Endothelial cell of umbilical vein (primary cell): ENCODE measurements around the gene ZNF835. TPM values are rescaled to one million over a fixed set of nuclear protein-coding genes. Genes with fewer than 3 reads are reported as not detected.
"Not testable (repeated sequence)": the region's sequence is repeated elsewhere in the genome, so short reads cannot be mapped to it uniquely, and the experiment has no call there.

Experiments
- BruUV-seq: library from RNA; stranded (reverse); fragments of 400-500 nt; replicated peaks from 2 replicates; lab custom pipeline; 2021; lab: Mats Ljungman, UMichigan
- CTCF ChIA-PET: fragments of 300-600, 350-600 bp; sonication (Branson Sonifier 250); formaldehyde crosslinking; loops from one replicate; lab custom pipeline; 2021; ENCODE audit warnings: antibody characterized with exemption, inconsistent platforms; lab: Charles Lee
- POLR2A ChIA-PET: fragments of 300-600, 350-600 bp; sonication (Branson Sonifier 250); formaldehyde crosslinking; loops from one replicate; lab custom pipeline; 2021; ENCODE audit warnings: antibody characterized with exemption, inconsistent platforms; lab: Charles Lee
- DNase-seq: peaks from one replicate; pipeline ENCODE4 v3.0.0-alpha.2; 2011; ENCODE audit warnings: low read depth, low spot score
- FAIRE-seq: peaks from 2 replicates; lab custom pipeline; 2011; peaks lifted over from hg19 to GRCh38; lab: Jason Lieb, UNC
- H2AFZ ChIP-seq: 2 replicates; pipeline ENCODE4 v1.6.0; 2012; ENCODE audit warnings: low read depth, low read length, control low read depth, inconsistent platforms
- H3K27ac ChIP-seq: 2 replicates; pipeline ENCODE4 v1.5.1; 2011; ENCODE audit warnings: low read depth, mild to moderate bottlenecking, control low read depth, low read length, moderate library complexity; ENCODE audit not compliant: insufficient read depth
- H3K27me3 ChIP-seq, 2 experiments: 2 replicates each; pipeline versions ENCODE4 v1.6.0 to v1.6.1; 2011; ENCODE audit warnings: low read length in 2 of 2, mixed read lengths in 1 of 2; ENCODE audit not compliant: control insufficient read depth in 2 of 2, insufficient read depth in 2 of 2
- H3K36me3 ChIP-seq, 2 experiments: 2 replicates in 1 of 2; 3 replicates in 1 of 2; pipeline ENCODE4 v1.5.1; 2011; ENCODE audit warnings: low read length in 2 of 2, mild to moderate bottlenecking in 1 of 2, moderate library complexity in 1 of 2; ENCODE audit not compliant: control insufficient read depth in 2 of 2, insufficient read depth in 2 of 2; ENCODE audit errors: extremely low read depth in 1 of 2
- H3K4me1 ChIP-seq: 3 replicates; pipeline ENCODE4 v1.5.1; 2011; ENCODE audit warnings: mild to moderate bottlenecking, low read length; ENCODE audit not compliant: control insufficient read depth, insufficient read depth; ENCODE audit errors: extremely low read depth
- H3K4me2 ChIP-seq: 2 replicates; pipeline ENCODE4 v1.6.1; 2011; ENCODE audit warnings: low read length, control low read depth, mixed read lengths; ENCODE audit not compliant: insufficient read depth
- H3K4me3 ChIP-seq, 3 experiments: fragments of 200-600 bp in 1 of 3; sonication (generic), shearing (Covaris generic) in 1 of 3; replicated peaks in 1 of 3; 2 replicates each; pipeline ENCODE4 v1.5.1; 2011 to 2016; ENCODE audit warnings: control low read depth in 3 of 3, low read length in 3 of 3, mild to moderate bottlenecking in 2 of 3, inconsistent platforms in 1 of 3, low read depth in 1 of 3, moderate library complexity in 1 of 3; ENCODE audit not compliant: insufficient read depth in 1 of 3
- H3K79me2 ChIP-seq: 2 replicates; pipeline ENCODE4 v1.6.0; 2012; ENCODE audit warnings: low read length, inconsistent platforms; ENCODE audit not compliant: control insufficient read depth, insufficient read depth
- H3K9ac ChIP-seq: replicated peaks from 2 replicates; pipeline ENCODE3; 2011; ENCODE audit warnings: low read length, control low read depth; ENCODE audit not compliant: insufficient read depth; ENCODE audit errors: extremely low read depth
- H3K9me1 ChIP-seq: replicated peaks from 3 replicates; pipeline ENCODE4 v1.6.0; 2011; ENCODE audit warnings: mild to moderate bottlenecking, low read length; ENCODE audit not compliant: control insufficient read depth, insufficient read depth; ENCODE audit errors: extremely low read depth
- H3K9me3 ChIP-seq: replicated peaks from 2 replicates; pipeline ENCODE4 v1.5.1; 2012; ENCODE audit warnings: low read length, inconsistent platforms; ENCODE audit not compliant: control insufficient read depth, insufficient read depth
- H4K20me1 ChIP-seq: replicated peaks from 2 replicates; pipeline ENCODE3; 2011; ENCODE audit warnings: mild to moderate bottlenecking, low read length; ENCODE audit not compliant: control insufficient read depth, insufficient read depth; ENCODE audit errors: extremely low read depth
- EZH2 ChIP-seq: IDR thresholded peaks from 2 replicates; pipeline ENCODE4 v1.6.1; 2012; ENCODE audit warnings: borderline replicate concordance, low read depth, mild to moderate bottlenecking, moderate library complexity, low read length, inconsistent platforms; ENCODE audit not compliant: severe bottlenecking
- FOS ChIP-seq: IDR thresholded peaks from 2 replicates; pipeline ENCODE4 v1.6.1; 2011; ENCODE audit warnings: mild to moderate bottlenecking, low read length, moderate library complexity, borderline replicate concordance; ENCODE audit not compliant: insufficient read depth
- JUN ChIP-seq: IDR thresholded peaks from 2 replicates; pipeline ENCODE4 v1.6.1; 2011; ENCODE audit warnings: borderline replicate concordance, low read depth; ENCODE audit not compliant: insufficient read length, insufficient read depth
- MYC ChIP-seq: IDR thresholded peaks from one replicate; pipeline ENCODE4 v1.6.1; 2011; ENCODE audit warnings: mild to moderate bottlenecking, low read depth, low read length
- dilution Hi-C: fragments of 300-500 bp; cut with MboI; formaldehyde crosslinking; loops from one replicate; pipeline ENCODE4 v1.15.0; 2019; ENCODE audit warnings: low sequenced_read_pairs; ENCODE audit not compliant: extremely low pct_ligation_motif_present
- intact Hi-C: fragments of 100-400 bp; cut with micrococcal nuclease; formaldehyde crosslinking; loops from one replicate; pipeline ENCODE4 v1.10.0; 2022
- polyA plus RNA-seq, 4 experiments: library from polyadenylated mRNA; depleted of rRNA in 3 of 4; stranded (reverse) in 3 of 4; unstranded in 1 of 4; fragments of >200 nt; gene quantifications; 2 replicates each; pipeline versions ENCODE4 v1.2.1 to v1.2.3, GENCODE V29; 2011 to 2012; ENCODE audit warnings: missing spikeins in 1 of 4
- total RNA-seq: library from RNA; stranded (reverse); gene quantifications from 2 replicates; pipeline ENCODE4 v1.2.3, GENCODE V29; 2021

The ZNF835 gene
- total and polyA plus RNA-seq, 2 donors (not counting 3 experiments of a cell fraction or from before 2014, with no cell fraction given) = 0.01 TPM; not detected in 1

- dilution Hi-C loops, H3K9me3 ChIP-seq, H3K27ac ChIP-seq: not testable (repeated sequence)
These were observed 1.1 kb upstream of the ZNF835 start for GRCh38 chr19:56672610-56673009.

GRCh38 chr19:56670961-56671612 lies 470 bp downstream of the ZNF835 start:
- CTCF ChIA-PET = no interaction called here

More at GRCh38 chr19:56672610-56673009, 1.1 kb upstream of the ZNF835 start:
- H2AFZ ChIP-seq, H3K9me1 ChIP-seq, DNase-seq, H3K27me3 ChIP-seq, intact Hi-C loops, H3K4me1 ChIP-seq, H3K36me3 ChIP-seq, H3K4me2 ChIP-seq, CTCF ChIA-PET, H4K20me1 ChIP-seq, H3K9ac ChIP-seq, H3K79me2 ChIP-seq, BruUV-seq, H3K4me3 ChIP-seq, FAIRE-seq, POLR2A ChIA-PET: not testable (repeated sequence)

More at GRCh38 chr19:56670961-56671612, 470 bp downstream of the ZNF835 start:
- Histone ChIP-seq H3K27ac (no peak overlapping the region), H3K9ac (no peak overlapping the region), H3K27me3 (no peaks in the 10 kb centered on the region), H3K36me3 (no peaks in the 10 kb centered on the region), H3K79me2 (no peaks in the 10 kb centered on the region), H3K4me3 (no peak overlapping the region), H3K4me2 (no peak overlapping the region), H3K4me1 (no peaks in the 10 kb centered on the region), H4K20me1 (no peaks in the 10 kb centered on the region), H3K9me3 (peaks cover 2% of the 10 kb centered on the region), H2AFZ (no peak overlapping the region), H3K9me1 (no peaks in the 10 kb centered on the region)
- TF ChIP-seq MYC (no peak), JUN (no peak), EZH2 (no peak), FOS (no peak)
- FAIRE-seq (no peak), DNase-seq (no peak)
- dilution Hi-C loops (no loop called here), intact Hi-C loops (no loop called here)
- POLR2A ChIA-PET = no interaction called here
- no TSS peak for BruUV-seq
